Dedifferentiated amniotic fluid mesenchymal stem cell (primary cell): ENCODE measurements around the gene MYZAP.

Experiments
- DNase-seq: peaks from one replicate; pipeline ENCODE4 v3.0.0-alpha.2; 2016; ENCODE audit errors: extremely low spot score

Gene MYZAP

DNA sequence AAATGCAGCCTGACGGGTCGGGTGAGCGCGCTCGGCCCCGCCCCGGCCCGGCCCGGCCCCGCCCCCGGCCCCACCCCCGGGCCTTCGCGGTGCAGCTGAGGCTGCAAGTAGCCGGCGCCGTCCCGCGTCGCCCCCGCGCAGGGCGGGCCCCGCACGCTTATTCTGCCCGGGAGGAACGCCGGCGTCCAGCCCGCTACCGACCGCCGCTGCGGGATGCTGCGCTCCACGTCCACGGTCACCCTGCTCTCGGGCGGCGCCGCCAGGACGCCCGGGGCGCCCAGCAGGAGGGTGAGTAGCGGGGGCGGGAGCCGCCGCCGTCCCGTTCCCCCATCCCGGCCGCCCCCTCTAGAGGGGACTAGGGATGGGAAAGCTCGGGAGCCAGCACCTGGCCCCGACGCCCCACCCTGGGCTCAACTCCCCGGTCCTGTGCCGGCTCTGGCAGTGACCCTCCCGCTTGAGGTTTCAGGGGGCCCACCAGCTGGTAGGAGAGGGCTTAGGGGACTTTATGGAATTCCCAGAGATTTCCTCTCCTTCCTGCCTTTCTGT lies at the start of gene MYZAP:
TSS of gene MYZAP (plus strand) at position 83 of the 546 bp plus-strand sequence. CDS start at position 214, 131 bp downstream.
- no peak for DNase-seq

- DNase-seq, result no peak
Measured at GRCh38 chr15:57542505-57542817, 49.2 kb upstream of the MYZAP start.

DNA sequence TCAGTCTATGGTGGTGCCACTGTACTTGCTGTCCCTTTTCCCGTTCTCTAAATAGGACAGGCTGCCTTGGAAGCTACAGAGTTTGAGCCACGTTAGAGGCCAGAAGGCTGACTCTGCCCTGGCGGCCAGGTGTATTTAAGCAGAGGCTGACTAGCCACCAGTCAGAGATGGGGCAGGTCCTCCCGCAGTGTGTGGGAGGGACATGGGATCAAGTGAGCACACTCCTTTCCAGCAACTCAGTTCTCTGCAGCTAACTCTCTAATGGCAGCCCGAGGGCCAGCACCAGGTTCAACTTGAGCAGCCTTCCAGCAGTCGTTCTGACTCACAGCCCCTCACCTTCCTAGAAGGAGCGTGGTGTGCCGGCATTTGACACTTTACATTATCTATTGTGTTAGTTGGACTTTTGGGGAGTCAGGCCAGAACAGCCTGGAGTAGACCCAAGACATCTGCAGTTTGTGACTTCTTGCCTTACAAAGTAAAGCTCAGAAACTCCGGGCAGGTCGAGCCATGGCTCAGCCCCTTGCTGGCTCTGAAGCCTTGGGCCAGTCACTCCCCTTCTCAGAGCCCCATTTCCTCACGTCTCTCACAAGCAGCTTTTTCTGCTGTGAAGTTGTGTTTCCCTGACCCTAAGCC lies 46.7 kb upstream of the MYZAP start:
- no peak for DNase-seq

GRCh38 chr15:57545995-57546394 lies 45.7 kb upstream of the MYZAP start:
- no peak for DNase-seq

- DNase-seq, result no peak
Measured at GRCh38 chr15:57547243-57547755, 44.4 kb upstream of the MYZAP start.

GRCh38 chr15:57548351-57548750 lies 43.4 kb upstream of the MYZAP start:
- no peak for DNase-seq

- DNase-seq, result no peak
Measured at GRCh38 chr15:57548835-57549234, 42.9 kb upstream of the MYZAP start.

- no peak for DNase-seq
Measured at GRCh38 chr15:57549935-57550334, 41.8 kb upstream of the MYZAP start.

DNA sequence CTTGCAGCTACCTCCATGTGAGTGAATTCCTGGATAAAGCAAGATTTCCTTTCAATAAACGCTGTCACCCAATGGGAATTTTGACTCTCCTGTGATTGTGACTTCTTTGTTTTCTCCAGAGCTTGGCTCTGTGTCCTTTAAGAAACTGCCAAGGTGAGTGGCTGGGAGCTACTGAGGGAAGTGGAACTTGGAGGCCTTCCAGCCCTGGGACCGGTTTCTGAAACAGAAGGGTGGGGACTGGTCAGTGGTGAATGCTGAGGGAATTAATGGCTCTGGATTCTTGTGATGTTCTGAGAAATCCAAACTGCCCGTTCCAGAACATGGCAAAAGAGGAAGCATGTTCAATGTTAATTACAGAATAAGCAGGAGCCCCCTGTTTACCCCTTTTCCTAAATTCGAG lies 41.1 kb upstream of the MYZAP start:
- no peak for DNase-seq

DNA sequence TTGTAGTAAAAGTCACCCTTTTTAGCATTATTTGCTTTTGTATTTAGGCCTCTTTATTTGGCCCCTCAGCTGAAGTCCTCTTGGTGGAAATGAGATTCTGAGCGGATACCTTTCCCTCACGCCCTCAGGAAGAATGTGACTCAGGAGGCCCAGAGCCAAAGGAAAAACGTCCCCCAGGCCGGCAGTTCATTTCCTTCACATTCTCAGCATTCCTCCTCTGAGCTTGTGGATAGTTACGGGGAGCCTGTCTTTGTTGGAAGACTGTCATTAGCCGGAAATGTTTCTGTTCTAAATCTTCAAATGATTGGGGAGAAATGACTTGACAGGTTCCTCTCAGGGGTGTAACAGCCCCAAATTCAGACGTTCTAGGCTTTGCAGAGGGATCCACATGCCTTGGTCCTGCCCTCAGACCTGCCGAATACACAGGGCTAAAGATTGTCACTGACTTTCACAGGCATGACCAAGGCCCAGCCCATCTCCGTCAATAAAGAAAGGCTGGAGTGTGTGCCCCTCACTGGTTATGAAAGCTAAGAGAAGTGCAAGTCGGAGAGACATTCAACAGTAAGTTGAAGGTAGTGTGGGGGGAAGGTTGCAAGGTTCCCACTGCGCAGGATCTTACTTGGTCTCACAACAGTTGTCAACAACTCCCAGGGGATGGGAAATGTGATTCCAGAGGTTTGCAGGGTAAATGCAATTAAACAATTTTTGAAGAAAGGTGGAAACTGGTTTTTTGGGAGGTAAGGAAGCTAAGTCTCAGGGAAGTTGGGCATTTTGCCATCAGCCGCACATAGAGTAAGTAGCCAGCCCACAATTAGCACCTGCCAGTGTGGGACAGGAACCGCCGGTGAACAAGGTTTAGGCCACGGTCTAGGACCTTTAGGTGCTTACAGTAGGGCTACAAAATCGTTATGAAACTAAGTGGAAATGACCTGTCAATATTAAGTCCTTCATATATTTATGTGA lies 39.7 kb upstream of the MYZAP start:
- DNase-seq, result peak; percentile 69

GRCh38 chr15:57552678-57553334 lies 38.9 kb upstream of the MYZAP start:
- DNase-seq, result no peak

DNA sequence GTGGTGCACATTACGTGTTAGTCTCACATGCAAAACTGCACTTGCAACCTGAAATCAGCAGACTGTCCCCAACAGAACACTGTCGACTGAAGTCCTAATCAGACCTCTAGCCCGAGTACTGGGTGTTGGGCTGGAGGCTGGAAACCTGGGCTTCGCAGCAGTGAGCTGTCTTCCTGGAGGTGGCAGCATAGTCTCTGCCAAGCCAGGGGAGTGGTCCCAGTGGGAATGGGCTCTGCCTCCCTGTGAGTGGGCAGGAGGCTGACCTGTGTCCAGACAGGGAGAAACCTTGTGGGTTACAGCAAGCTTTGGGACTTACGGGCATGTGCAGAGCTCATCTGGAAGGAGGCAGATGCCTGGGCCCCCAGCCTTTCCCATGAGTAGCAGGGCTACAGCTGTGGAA lies 38.2 kb upstream of the MYZAP start:
- DNase-seq, result no peak

DNA sequence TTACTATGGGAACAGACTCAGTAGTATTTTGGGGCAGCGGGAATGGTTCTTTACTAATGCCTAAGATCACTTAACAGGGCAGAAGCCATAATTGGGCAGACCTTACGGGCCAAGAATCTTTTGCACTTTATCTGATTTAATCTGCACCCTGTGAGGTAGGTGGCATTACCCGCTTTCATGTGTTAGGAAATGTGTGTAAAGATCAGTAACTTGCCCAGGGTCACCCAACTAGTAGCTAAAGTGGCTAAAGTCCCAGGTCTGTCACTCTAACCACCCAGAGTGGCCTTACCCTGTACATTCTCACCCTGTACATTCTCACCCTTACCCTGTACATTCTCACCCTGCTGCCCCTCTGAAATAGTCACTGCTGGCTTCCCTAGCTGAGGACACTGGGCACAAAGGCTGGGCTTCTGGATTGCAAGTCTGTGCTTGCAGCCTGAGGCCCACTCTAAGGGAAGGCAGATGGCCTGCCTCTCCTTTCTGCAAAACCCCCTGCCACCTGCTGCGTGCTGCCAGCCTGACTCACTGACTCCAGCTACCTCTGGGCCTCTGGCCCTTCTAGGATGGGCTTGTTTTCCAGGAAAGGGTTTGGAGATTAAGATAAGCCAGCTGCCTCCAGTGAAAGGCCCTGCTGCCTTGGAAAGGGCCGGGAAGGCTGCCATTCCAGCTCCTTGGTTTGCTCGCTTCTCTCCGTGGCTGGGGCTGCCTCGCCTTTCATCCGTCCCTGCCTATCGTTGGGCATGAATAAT lies 37.5 kb upstream of the MYZAP start:
- DNase-seq, result no peak

GRCh38 chr15:57554812-57555179 lies 36.9 kb upstream of the MYZAP start:
- DNase-seq, result no peak

GRCh38 chr15:57555270-57555669 lies 36.4 kb upstream of the MYZAP start:
- no peak for DNase-seq

DNA sequence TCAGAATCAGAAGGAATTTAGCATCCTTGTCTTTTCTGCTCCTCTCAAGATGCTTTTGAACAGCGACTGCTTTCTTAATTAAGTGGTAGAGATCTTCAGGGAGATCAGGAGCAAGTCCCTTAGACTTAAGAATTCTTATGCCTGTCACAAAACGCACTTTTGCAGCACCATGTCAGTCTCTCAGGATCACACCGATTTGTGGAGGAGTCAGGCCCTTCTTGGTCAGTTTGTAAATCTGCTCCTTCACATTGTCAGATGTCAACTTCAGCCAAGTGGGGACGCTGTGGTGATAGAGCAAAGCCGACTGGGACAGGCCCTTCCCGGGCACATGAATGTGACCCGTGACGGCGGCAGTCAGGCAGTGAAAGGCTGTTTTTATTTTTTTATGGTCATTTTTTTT lies 35.7 kb upstream of the MYZAP start:
- no peak for DNase-seq

DNA sequence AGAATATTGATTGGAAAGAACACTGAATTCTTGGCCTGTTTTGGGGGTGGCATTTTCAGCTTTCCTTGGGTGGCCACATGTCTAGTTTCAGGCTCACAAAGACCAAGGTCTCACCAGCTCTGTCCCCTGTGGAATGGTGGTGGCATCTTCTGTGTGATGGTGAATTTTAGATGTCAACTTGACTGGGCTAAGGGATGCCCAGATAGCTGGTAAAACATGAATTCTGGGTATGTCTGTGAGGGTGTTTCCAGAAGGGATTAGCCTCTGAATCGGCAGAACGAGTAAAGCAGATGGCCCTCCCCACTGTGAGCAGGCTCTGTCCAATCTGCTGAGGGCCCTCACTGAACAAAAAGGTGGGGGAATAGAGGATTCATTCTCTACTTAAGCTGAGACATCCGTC lies 34.4 kb upstream of the MYZAP start:
- no peak for DNase-seq

GRCh38 chr15:57557810-57558209 lies 33.9 kb upstream of the MYZAP start:
- DNase-seq, result no peak

DNA sequence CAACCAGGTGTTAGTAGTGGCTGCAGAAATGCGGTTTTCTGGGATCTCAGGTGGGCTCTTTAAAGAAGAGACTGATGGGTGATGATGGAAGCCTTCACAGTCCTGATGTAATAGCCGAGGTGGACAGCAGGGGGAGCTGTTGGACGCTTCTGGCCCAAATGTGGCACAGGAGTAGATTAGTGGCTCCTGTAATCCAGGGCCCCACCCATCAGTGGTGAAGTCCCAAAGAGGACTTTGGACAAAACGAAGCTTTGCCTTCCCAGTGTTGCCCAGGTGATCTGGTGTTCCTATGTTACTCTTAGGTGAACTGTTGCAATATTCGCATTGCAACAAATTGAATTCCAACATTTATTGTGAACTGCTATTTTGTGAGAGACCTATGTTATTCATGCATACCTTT lies 31.8 kb upstream of the MYZAP start:
- no peak for DNase-seq

DNA sequence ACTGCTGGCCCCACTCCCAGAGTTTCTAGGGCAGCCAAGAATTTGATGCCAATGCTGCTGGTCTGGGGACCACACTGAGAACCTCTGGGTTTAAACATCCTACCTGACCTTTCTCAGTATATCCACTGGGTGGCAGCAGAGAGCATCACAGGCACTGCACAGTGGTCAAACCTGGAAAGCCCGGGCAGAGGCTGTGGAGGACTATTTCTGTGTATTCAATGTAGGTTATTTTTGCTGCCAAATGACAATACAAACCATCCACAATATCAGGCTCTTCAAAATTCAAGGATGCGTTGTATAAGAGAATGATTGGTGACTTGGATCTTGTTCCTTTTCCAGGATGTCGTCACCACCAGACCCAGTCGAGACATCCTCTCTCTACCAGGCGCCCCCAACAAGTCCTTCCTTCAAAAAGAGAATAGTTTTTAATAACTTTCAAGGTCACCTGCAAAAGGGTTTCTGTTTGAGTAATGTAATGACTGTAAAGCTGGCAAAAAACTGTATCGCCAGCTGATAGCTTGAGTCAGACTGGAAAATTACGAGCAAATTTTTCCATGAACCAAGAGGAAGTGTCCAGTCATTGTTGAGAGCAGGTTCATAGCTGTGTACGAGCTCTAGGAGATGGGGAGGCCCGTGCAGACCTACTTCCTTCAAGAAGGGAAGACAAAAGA lies 30.5 kb upstream of the MYZAP start:
- DNase-seq, result peak; percentile 55

- no peak for DNase-seq
Measured at GRCh38 chr15:57562196-57562769, 29.4 kb upstream of the MYZAP start.
